HepG2 (cell line): ENCODE results near the gene ZFAND2B. TPM values are rescaled to one million over a fixed set of nuclear protein-coding genes. Genes with fewer than 3 reads are reported as not detected.

Experiments used
- CBX1 ChIP-seq: IDR thresholded peaks from one replicate; pipeline ENCODE4 v1.6.1; 2016; ENCODE audit warnings: antibody characterized with exemption, low read depth
- CBX2 ChIP-seq, 2 experiments: fragments of 200-600 bp in 1 of 2; sonication (generic); formaldehyde crosslinking in 1 of 2; IDR thresholded peaks; 2 replicates each; pipeline versions ENCODE4 v1.7.0 to v1.8.1; 2018 to 2022; ENCODE audit warnings: low read depth in 2 of 2, low read length in 1 of 2, mild to moderate bottlenecking in 1 of 2, missing genetic modification reagents in 1 of 2
- CCDC6 ChIP-seq: sonication (generic); formaldehyde crosslinking; IDR thresholded peaks from 2 replicates; pipeline ENCODE4 v1.8.1; 2022; ENCODE audit warnings: mild to moderate bottlenecking, missing genetic modification reagents, moderate library complexity
- ERF ChIP-seq: IDR thresholded peaks from 2 replicates; pipeline ENCODE4 v1.6.1; 2018; ENCODE audit warnings: missing biosample characterization, missing genetic modification reagents
- HOXA5 ChIP-seq: sonication (generic); formaldehyde crosslinking; IDR thresholded peaks from 2 replicates; pipeline ENCODE4 v1.4.0; 2020; ENCODE audit warnings: missing genetic modification reagents
- IKZF4 ChIP-seq: sonication (generic); formaldehyde crosslinking; IDR thresholded peaks from 2 replicates; pipeline ENCODE4 v1.5.1; 2020; ENCODE audit warnings: borderline replicate concordance, mild to moderate bottlenecking, low read depth, missing genetic modification reagents; ENCODE audit errors: not compliant biosample characterization
- JUN ChIP-seq: sonication (generic); formaldehyde crosslinking; IDR thresholded peaks from 2 replicates; pipeline ENCODE4 v1.4.0; 2020; ENCODE audit warnings: mild to moderate bottlenecking, missing genetic modification reagents
- JUNB ChIP-seq: sonication (generic); formaldehyde crosslinking; IDR thresholded peaks from 2 replicates; pipeline ENCODE4 v1.8.0; 2022; ENCODE audit warnings: missing genetic modification reagents, mild to moderate bottlenecking, borderline replicate concordance
- KLF12 ChIP-seq: sonication (generic); formaldehyde crosslinking; IDR thresholded peaks from 2 replicates; pipeline ENCODE4 v1.4.0; 2020; ENCODE audit warnings: missing genetic modification reagents, borderline replicate concordance
- MXD4 ChIP-seq: IDR thresholded peaks from 2 replicates; pipeline ENCODE4 v1.6.1; 2016; ENCODE audit warnings: mild to moderate bottlenecking, missing biosample characterization, missing genetic modification reagents
- NCOA1 ChIP-seq: sonication (generic); formaldehyde crosslinking; IDR thresholded peaks from 2 replicates; pipeline ENCODE4 v1.9.0; 2021; ENCODE audit warnings: missing genetic modification reagents
- NFKBIZ ChIP-seq: IDR thresholded peaks from 2 replicates; pipeline ENCODE4 v1.6.1; 2018; ENCODE audit warnings: missing genetic modification reagents, missing compliant biosample characterization
- NRL ChIP-seq: sonication (generic); formaldehyde crosslinking; IDR thresholded peaks from 2 replicates; pipeline ENCODE4 v1.5.0; 2020; ENCODE audit warnings: missing genetic modification reagents, mild to moderate bottlenecking, moderate library complexity, borderline replicate concordance
- SOX5 ChIP-seq: IDR thresholded peaks from 2 replicates; pipeline ENCODE4 v1.6.1; 2016; ENCODE audit warnings: borderline replicate concordance
- TEAD2 ChIP-seq: sonication (generic); formaldehyde crosslinking; IDR thresholded peaks from 2 replicates; pipeline ENCODE4 v1.9.0; 2021; ENCODE audit warnings: missing genetic modification reagents
- U2AF1 ChIP-seq: fragments of 200-400 bp; formaldehyde crosslinking; optimal IDR thresholded peaks from 2 replicates; pipeline ENCODE3; 2017; ENCODE audit warnings: mild to moderate bottlenecking, low read depth, low read length
- UBTF ChIP-seq: sonication (generic); formaldehyde crosslinking; IDR thresholded peaks from 2 replicates; pipeline ENCODE4 v1.4.0; 2020; ENCODE audit warnings: mild to moderate bottlenecking, missing genetic modification reagents
- ZBTB3 ChIP-seq: sonication (generic); formaldehyde crosslinking; IDR thresholded peaks from 2 replicates; pipeline ENCODE4 v1.4.0; 2020; ENCODE audit warnings: low read depth, mild to moderate bottlenecking, moderate library complexity, missing genetic modification reagents, borderline replicate concordance
- ZNF296 ChIP-seq: sonication (generic); formaldehyde crosslinking; conservative IDR thresholded peaks from 2 replicates; pipeline ENCODE4 v1.5.0; 2020; ENCODE audit warnings: mild to moderate bottlenecking, missing genetic modification reagents
- ZNF432 ChIP-seq: sonication (generic); formaldehyde crosslinking; IDR thresholded peaks from 2 replicates; pipeline ENCODE4 v1.5.0; 2020; ENCODE audit warnings: missing genetic modification reagents, mild to moderate bottlenecking, borderline replicate concordance
- ZNF557 ChIP-seq: sonication (generic); formaldehyde crosslinking; IDR thresholded peaks from 2 replicates; pipeline ENCODE4 v1.4.0; 2020; ENCODE audit warnings: missing genetic modification reagents
- ZNF569 ChIP-seq: sonication (generic); formaldehyde crosslinking; IDR thresholded peaks from 2 replicates; pipeline ENCODE4 v1.5.0; 2020; ENCODE audit warnings: mild to moderate bottlenecking, missing genetic modification reagents, moderate library complexity, borderline replicate concordance
- ZNF572 ChIP-seq: sonication (generic); formaldehyde crosslinking; IDR thresholded peaks from 2 replicates; pipeline ENCODE4 v1.5.1; 2020; ENCODE audit warnings: mild to moderate bottlenecking, missing genetic modification reagents
- ZNF720 ChIP-seq: sonication (generic); formaldehyde crosslinking; IDR thresholded peaks from 2 replicates; pipeline ENCODE4 v1.4.0; 2020; ENCODE audit warnings: missing genetic modification reagents
- polyA plus RNA-seq, 8 experiments: library from polyadenylated mRNA; depleted of rRNA in 3 of 8; stranded (reverse) in 7 of 8; unstranded in 1 of 8; fragments of >200 nt; fragmentation: Illumina TruSeq in 4 of 8; extraction: Trizol in 4 of 8; gene quantifications; 2 replicates each; pipeline versions ENCODE4 v1.2.1 to v1.2.3, GENCODE V29; 2011 to 2016; ENCODE audit warnings: low read depth in 4 of 8, missing spikeins in 1 of 8, mixed read lengths in 1 of 8; ENCODE audit not compliant: insufficient read depth in 1 of 8
- total RNA-seq, 5 experiments: library from RNA; depleted of rRNA; stranded (reverse); fragments of >200 nt; fragmentation: Illumina TruSeq; extraction: Trizol; gene quantifications; 2 replicates each; pipeline ENCODE4 v1.2.3, GENCODE V29; 2016; ENCODE audit warnings: low read depth in 1 of 5
- TF ChIP-seq, protein P1 (sequence below): IDR thresholded peaks from 2 replicates; pipeline ENCODE4 v1.6.1; 2016; ENCODE audit warnings: low read depth
- TF ChIP-seq, protein P2 (sequence below): sonication (generic); formaldehyde crosslinking; IDR thresholded peaks from 2 replicates; pipeline ENCODE4 v1.5.1; 2020; ENCODE audit warnings: missing genetic modification reagents, mild to moderate bottlenecking, borderline replicate concordance

ZFAND2B gene
- total and polyA plus RNA-seq, 2 of the 13 experiments (the other 11 are each of a cell fraction or from before 2014, with no cell fraction given): 53.3 to 115 TPM

GRCh38 chr2:219176818-219177551 is 29.6 kb upstream of the ZFAND2B start, which contains the start of gene CNPPD1 (continued):
- TF ChIP-seq, protein P1, sequence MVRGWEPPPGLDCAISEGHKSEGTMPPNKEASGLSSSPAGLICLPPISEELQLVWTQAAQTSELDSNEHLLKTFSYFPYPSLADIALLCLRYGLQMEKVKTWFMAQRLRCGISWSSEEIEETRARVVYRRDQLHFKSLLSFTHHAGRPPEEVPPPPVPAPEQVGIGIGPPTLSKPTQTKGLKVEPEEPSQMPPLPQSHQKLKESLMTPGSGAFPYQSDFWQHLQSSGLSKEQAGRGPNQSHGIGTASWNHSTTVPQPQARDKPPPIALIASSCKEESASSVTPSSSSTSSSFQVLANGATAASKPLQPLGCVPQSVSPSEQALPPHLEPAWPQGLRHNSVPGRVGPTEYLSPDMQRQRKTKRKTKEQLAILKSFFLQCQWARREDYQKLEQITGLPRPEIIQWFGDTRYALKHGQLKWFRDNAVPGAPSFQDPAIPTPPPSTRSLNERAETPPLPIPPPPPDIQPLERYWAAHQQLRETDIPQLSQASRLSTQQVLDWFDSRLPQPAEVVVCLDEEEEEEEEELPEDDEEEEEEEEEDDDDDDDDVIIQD (CRISPR knock-in tag): peak; percentile 43; the same call in 1 of the 2 replicates
- TF ChIP-seq CCDC6 (CRISPR knock-in tag) (peak; percentile 92), ZNF557 (CRISPR knock-in tag) (peak; percentile 76), ZNF569 (CRISPR knock-in tag) (peak; percentile 69; the same call in 1 of the 2 replicates), ZNF296 (CRISPR knock-in tag) (0 out of 2 replicates have a peak, but pooled peaks have one; percentile 71), ERF (peak; percentile 99), NRL (CRISPR knock-in tag) (peak; percentile 99), ZNF432 (CRISPR knock-in tag) (0 out of 2 replicates have a peak, but pooled peaks have one; percentile 14), ZNF720 (CRISPR knock-in tag) (no peak), NCOA1 (peak; percentile 98), JUN (CRISPR knock-in tag) (0 out of 2 replicates have a peak, but pooled peaks have one; percentile 30), CBX2 (IDR thresholded peaks at IDR 0.05; ENCODE audit: low read depth, low read length) (no peak), CBX2 (CRISPR knock-in tag; IDR thresholded peaks at IDR 0.05; ENCODE audit: low read depth) (no peak), CBX1 (no peak), NFKBIZ (CRISPR knock-in tag) (no peak), ZNF572 (CRISPR knock-in tag) (peak; percentile 93), ZBTB3 (peak; percentile 90; the same call in 1 of the 2 replicates), MXD4 (CRISPR knock-in tag) (peak; percentile 91; the same call in 1 of the 2 replicates), TEAD2 (CRISPR knock-in tag) (peak; percentile 80), UBTF (CRISPR knock-in tag) (peak; percentile 94), KLF12 (CRISPR knock-in tag) (peak; percentile 94; the same call in 1 of the 2 replicates), JUNB (CRISPR knock-in tag) (peak; percentile 74; the same call in 1 of the 2 replicates), IKZF4 (CRISPR knock-in tag) (peak; percentile 93), U2AF1 (peak; percentile 45), HOXA5 (CRISPR knock-in tag) (peak; percentile 92; the same call in 1 of the 2 replicates), SOX5 (CRISPR knock-in tag) (peak; percentile 62; the same call in 1 of the 2 replicates)
- TF ChIP-seq, protein P2, sequence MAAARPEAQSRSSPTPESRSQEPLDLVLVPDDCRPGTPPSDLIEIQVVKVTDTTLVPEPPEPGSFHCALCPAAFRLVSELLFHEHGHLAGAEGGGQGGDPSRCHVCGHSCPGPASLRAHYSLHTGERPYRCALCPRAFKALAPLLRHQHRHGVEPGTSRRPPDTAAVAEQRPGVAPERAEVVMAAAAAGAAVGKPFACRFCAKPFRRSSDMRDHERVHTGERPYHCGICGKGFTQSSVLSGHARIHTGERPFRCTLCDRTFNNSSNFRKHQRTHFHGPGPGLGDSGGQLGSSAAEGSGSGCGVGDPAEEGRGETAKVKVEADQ: peak; percentile 72; the same call in 1 of the 2 replicates
